ENCODE results near the gene TRIM26. TPM values are rescaled to one million over a fixed set of nuclear protein-coding genes. Genes with fewer than 3 reads are reported as not detected.

The TRIM26 gene
- total and polyA plus RNA-seq, 2 of the 8 experiments (the other 6 are each of a cell fraction or from before 2014, with no cell fraction given) = 21.5 to 32.3 TPM

DNA sequence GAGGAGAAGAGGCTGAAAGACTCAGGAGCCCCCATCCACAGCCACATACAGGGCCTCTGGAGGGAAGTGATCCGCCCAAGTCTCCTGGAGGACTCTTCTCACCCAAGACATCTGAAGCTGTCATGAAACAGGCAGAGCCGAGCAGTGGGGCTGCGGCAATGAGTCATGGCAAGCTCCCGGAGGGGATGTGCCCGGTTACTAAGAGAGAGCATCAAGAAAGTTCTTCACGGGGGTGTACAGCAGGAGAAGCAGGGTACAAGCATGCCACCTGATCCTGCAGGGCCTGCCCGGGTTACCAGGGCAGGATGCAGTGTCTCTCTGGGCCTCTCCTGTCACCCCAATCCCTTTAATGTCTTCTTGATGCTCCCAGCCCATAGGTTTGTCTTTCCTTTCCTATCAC lies 21.1 kb downstream of the TRIM26 start:
- Histone ChIP-seq H2AK5ac (ENCODE audit: low read depth, low read length) (no peak overlapping the region), H2BK20ac (ENCODE audit: low read length) (no peak overlapping the region), H4K8ac (ENCODE audit: extremely low read depth, insufficient read depth, low read length) (no peak overlapping the region), H3K79me2 (ENCODE audit: control insufficient read depth in 1 of 2, insufficient read depth in 2 of 2, low read length in 2 of 2) (no peaks in the 10 kb centered on the region), H2BK5ac (ENCODE audit: low read depth, low read length) (no peak overlapping the region), H3K14ac (ENCODE audit: insufficient read length) (no peak overlapping the region), H3K4me2 (ENCODE audit: insufficient read depth in 1 of 2, low read depth in 2 of 2, low read length in 2 of 2) (no peak overlapping the region), H2BK120ac (replicated peaks; ENCODE audit: low read depth, low read length) (no peak overlapping the region), H2BK15ac (ENCODE audit: low read length) (no peak overlapping the region), H3K4me3 (ENCODE audit: extremely low read depth in 1 of 4, insufficient read depth in 2 of 4, low read depth in 3 of 4, low read length in 4 of 4) (no peak overlapping the region), H4K20me1 (replicated peaks in 1 of 2; ENCODE audit: control insufficient read depth in 1 of 2, insufficient read depth in 2 of 2, low read length in 2 of 2) (peaks cover 6 to 12% of the 10 kb centered on the region in 2 experiments), H2AFZ (ENCODE audit: low read length) (no peak overlapping the region), H3K4ac (replicated peaks; ENCODE audit: insufficient read length, low read depth, low read length) (no peak overlapping the region), H4K5ac (ENCODE audit: insufficient read length, low read depth, low read length) (no peak overlapping the region), H3K4me1 (replicated peaks in 1 of 4; ENCODE audit: control insufficient read depth in 3 of 4, insufficient read depth in 4 of 4, low read length in 3 of 4) (no peaks in the 10 kb centered on the region), H3K18ac (ENCODE audit: extremely low read depth, low read length) (no peak overlapping the region), H3K9ac (replicated peaks in 1 of 4; ENCODE audit: extremely low read depth in 1 of 4, low read depth in 3 of 4, low read length in 3 of 4) (no peak overlapping the region), H3K79me1 (ENCODE audit: low read depth, low read length) (no peaks in the 10 kb centered on the region), H3K23me2 (ENCODE audit: low read depth, low read length) (no peaks in the 10 kb centered on the region), H4K91ac (replicated peaks; ENCODE audit: insufficient read length, low read length) (no peak overlapping the region), H3K27me3 (replicated peaks in 1 of 4; ENCODE audit: control insufficient read depth in 3 of 4, extremely low read depth in 1 of 4, insufficient read depth in 3 of 4, low read length in 3 of 4) (no peaks in the 10 kb centered on the region), H3K23ac (ENCODE audit: insufficient read length) (no peak overlapping the region), H2BK12ac (ENCODE audit: low read depth, low read length) (no peak overlapping the region), H3K56ac (replicated peaks; ENCODE audit: insufficient read length, low read depth, low read length) (no peak overlapping the region), H3K36me3 (ENCODE audit: control insufficient read depth in 2 of 4, insufficient read depth in 4 of 4, low read length in 3 of 4) (peaks cover 5 to 45% (median 28%) of the 10 kb centered on the region in 4 experiments; a peak in 6 of 8 replicates), H3K9me3 (ENCODE audit: insufficient read depth in 2 of 2, low read depth in 1 of 2, low read length in 1 of 2) (no peaks in the 10 kb centered on the region), H3K27ac (ENCODE audit: low read depth, low read length) (no peak overlapping the region)
- 85% methylated on average over 7 of the region's 7 CpGs; no CpG with 5 or more reads in 1 of the 2 experiments for WGBS, 2 experiments (ENCODE audit: extremely low coverage in 1 of 2, insufficient coverage in 1 of 2, insufficient read length in 1 of 2, insufficient replicate concordance in 2 of 2, low coverage in 1 of 2, low lambda C conversion rate in 2 of 2, missing lambda C conversion rate in 1 of 2)
- ChIA-PET CTCF (ENCODE audit: partially characterized antibody) (interaction anchor here (1.5 kb wide), 1 partner anchor 78 kb away, joined by 3 read pairs; no protein-coding TSS in a partner anchor), POLR2A (ENCODE audit: partially characterized antibody) (no interaction called here)
- FAIRE-seq (no peak), DNase-seq (ENCODE audit: low read depth in 1 of 2, low spot score in 2 of 2) (no peak)
- no peak for TF ChIP-seq HDAC6 (IDR thresholded peaks at IDR 0.05; ENCODE audit: low read depth, low read length)
- TF ChIP-seq PHF8 (conservative IDR thresholded peaks at IDR 0.05; ENCODE audit: low read depth, low read length) = no peak
- TF ChIP-seq GTF2F1 (IDR thresholded peaks at IDR 0.05; ENCODE audit: borderline replicate concordance, low read depth, low read length) = no peak
- no peak for TF ChIP-seq CBX5 (IDR thresholded peaks at IDR 0.05; ENCODE audit: low read depth, low read length)
